GM12878 (cell line): ENCODE results near the gene TRIM3. TPM values are rescaled to one million over a fixed set of nuclear protein-coding genes. Genes with fewer than 3 reads are reported as not detected.

Experiments used
- ATAC-seq: fragments of 200-7000 bp; cut with Tn5 transposase; 3 replicates; pipeline ENCODE4 v1.9.1; 2020; ENCODE audit warnings: mild to moderate bottlenecking, moderate library complexity
- BruUV-seq: library from RNA; stranded (reverse); fragments of 400-500 nt; replicated peaks from 2 replicates; lab custom pipeline; 2021; lab: Mats Ljungman, UMichigan
- CTCF ChIA-PET: fragments of 300-600 bp; sonication (Branson Sonifier 250); formaldehyde crosslinking; extraction: SDS; loops from one replicate; lab custom pipeline; 2021; ENCODE audit warnings: inconsistent platforms; lab: Yijun Ruan, JAX
- POLR2A ChIA-PET: fragments of 350-600 bp; formaldehyde crosslinking; extraction: SDS; loops from one replicate; lab custom pipeline; 2021; ENCODE audit warnings: inconsistent platforms; lab: Charles Lee
- RAD21 ChIA-PET: fragments of 300-600 bp; sonication (Branson Sonifier 250); formaldehyde crosslinking; loops from one replicate; lab custom pipeline; 2023; ENCODE audit warnings: antibody characterized with exemption; ENCODE audit not compliant: unreplicated experiment; lab: Charles Lee
- SMC1A ChIA-PET: fragments of 300-600 bp; sonication (Branson Sonifier 250); formaldehyde crosslinking; loops from one replicate; lab custom pipeline; 2023; ENCODE audit not compliant: unreplicated experiment, uncharacterized antibody; lab: Charles Lee
- DNase-seq: peaks from one replicate; pipeline ENCODE4 v3.0.0-alpha.2; 2011; ENCODE audit warnings: low read depth, low spot score
- FAIRE-seq: peaks from 3 replicates; lab custom pipeline; 2011; peaks lifted over from hg19 to GRCh38; lab: Jason Lieb, UNC
- H2AFZ ChIP-seq: 2 replicates; pipeline ENCODE4 v1.6.0; 2011; ENCODE audit warnings: low read depth, low read length, control low read depth; ENCODE audit not compliant: control insufficient read depth
- H3K27ac ChIP-seq: 2 replicates; pipeline ENCODE4 v1.5.1; 2011; ENCODE audit warnings: control low read depth; ENCODE audit not compliant: control insufficient read depth, insufficient read depth
- H3K27me3 ChIP-seq, 2 experiments: replicated peaks in 1 of 2; 2 replicates each; pipeline versions ENCODE4 v1.6.0 to v1.6.1; 2011; ENCODE audit warnings: low read length in 1 of 2; ENCODE audit not compliant: control insufficient read depth in 2 of 2, insufficient read depth in 2 of 2
- H3K36me3 ChIP-seq, 2 experiments: 2 replicates each; pipeline ENCODE4 v1.5.1; 2011; ENCODE audit warnings: low read length in 1 of 2; ENCODE audit not compliant: control insufficient read depth in 2 of 2, insufficient read depth in 2 of 2
- H3K4me1 ChIP-seq: 2 replicates; pipeline ENCODE4 v1.6.1; 2011; ENCODE audit warnings: mild to moderate bottlenecking, low read length, moderate library complexity, mixed read lengths; ENCODE audit not compliant: control insufficient read depth, insufficient read depth
- H3K4me2 ChIP-seq: 2 replicates; pipeline ENCODE4 v1.6.0; 2011; ENCODE audit warnings: control low read depth; ENCODE audit not compliant: control insufficient read depth, insufficient read depth
- H3K4me3 ChIP-seq: fragments of 200-600 bp; sonication (generic); 2 replicates; pipeline ENCODE4 v1.5.1; 2016
- H3K79me2 ChIP-seq: 2 replicates; pipeline ENCODE4 v1.6.0; 2011; ENCODE audit warnings: low read length; ENCODE audit not compliant: control insufficient read depth, insufficient read depth
- H3K9ac ChIP-seq: 2 replicates; pipeline ENCODE4 v1.8.0; 2011; ENCODE audit warnings: low read length, control low read depth, mixed read lengths; ENCODE audit not compliant: control insufficient read depth, insufficient read depth
- H3K9me3 ChIP-seq: replicated peaks from 3 replicates; pipeline ENCODE4 v1.5.1; 2011; ENCODE audit warnings: mild to moderate bottlenecking, low read length; ENCODE audit not compliant: control insufficient read depth, insufficient read depth
- H4K20me1 ChIP-seq: 2 replicates; pipeline ENCODE4 v1.6.0; 2011; ENCODE audit not compliant: control insufficient read depth, insufficient read depth
- ASH2L ChIP-seq: fragments of 300-600, 200-600 bp; sonication (generic); IDR thresholded peaks from 2 replicates; pipeline ENCODE4 v1.6.1; 2017; ENCODE audit warnings: low read depth, mild to moderate bottlenecking, borderline replicate concordance
- BRCA1 ChIP-seq: IDR thresholded peaks from 2 replicates; pipeline ENCODE4 v1.6.1; 2011; ENCODE audit warnings: low read depth, low read length, improper control_type of control experiment
- CBX5 ChIP-seq: sonication (generic); IDR thresholded peaks from 2 replicates; pipeline ENCODE4 v1.6.1; 2016; ENCODE audit warnings: low read depth, moderate library complexity, mild to moderate bottlenecking, inconsistent platforms
- EP300 ChIP-seq, 2 experiments: fragments of 150-350 bp in 1 of 2; IDR thresholded peaks; 2 replicates each; pipeline ENCODE4 v1.6.1; 2011 to 2012; ENCODE audit warnings: low read depth in 2 of 2, low read length in 2 of 2, borderline replicate concordance in 1 of 2, improper control_type of control experiment in 1 of 2, inconsistent platforms in 1 of 2; ENCODE audit not compliant: control insufficient read depth in 1 of 2
- HCFC1 ChIP-seq: fragments of 150-350 bp; IDR thresholded peaks from 2 replicates; pipeline ENCODE4 v1.6.1; 2014; ENCODE audit warnings: low read length
- IKZF2 ChIP-seq, 2 experiments: fragments of 450-650 bp; IDR thresholded peaks; 2 replicates each; pipeline ENCODE4 v1.6.1; 2017; ENCODE audit warnings: mild to moderate bottlenecking in 2 of 2, moderate library complexity in 2 of 2
- IRF4 ChIP-seq: IDR thresholded peaks from 2 replicates; pipeline ENCODE4 v1.6.1; 2011; ENCODE audit warnings: low read depth, low read length
- IRF5 ChIP-seq: fragments of 450-650 bp; IDR thresholded peaks from 2 replicates; pipeline ENCODE4 v1.6.1; 2017; ENCODE audit warnings: borderline replicate concordance
- JUND ChIP-seq: IDR thresholded peaks from 2 replicates; pipeline ENCODE4 v1.6.1; 2012; ENCODE audit warnings: low read depth, mild to moderate bottlenecking, low read length, improper control_type of control experiment, moderate library complexity
- POLR2A ChIP-seq: IDR thresholded peaks from 2 replicates; pipeline ENCODE4 v1.6.1; 2011; ENCODE audit warnings: low read depth, mild to moderate bottlenecking, low read length
- RB1 ChIP-seq: fragments of 450-650 bp; formaldehyde crosslinking; IDR thresholded peaks from 2 replicates; pipeline ENCODE4 v1.6.1; 2017; ENCODE audit warnings: mild to moderate bottlenecking, borderline replicate concordance
- RFX5 ChIP-seq: IDR thresholded peaks from 2 replicates; pipeline ENCODE4 v1.6.1; 2011; ENCODE audit warnings: low read depth, low read length, improper control_type of control experiment
- SREBF2 ChIP-seq: IDR thresholded peaks from 2 replicates; pipeline ENCODE4 v1.6.1; 2012; ENCODE audit warnings: mild to moderate bottlenecking, low read length
- TCF12 ChIP-seq: IDR thresholded peaks from 2 replicates; pipeline ENCODE4 v1.6.1; 2011; ENCODE audit warnings: low read depth, mild to moderate bottlenecking, low read length
- USF2 ChIP-seq: IDR thresholded peaks from 2 replicates; pipeline ENCODE4 v1.6.1; 2011; ENCODE audit warnings: low read depth, low read length, improper control_type of control experiment, borderline replicate concordance
- WGBS: methylation state at CpG from one replicate; pipeline ENCODE4 v1.1.6; 2016; ENCODE audit warnings: low lambda C conversion rate; ENCODE audit not compliant: insufficient replicate concordance, insufficient coverage; ENCODE audit errors: missing lambda C conversion rate; 5-methylcytosine and 5-hydroxymethylcytosine counted together
- in situ Hi-C: fragments of 300-500 bp; cut with MboI; formaldehyde crosslinking; loops from 9 replicates; pipeline ENCODE4 v1.14.3; 2018; ENCODE audit warnings: mixed read lengths
- intact Hi-C: fragments of 100-400 bp; cut with micrococcal nuclease; formaldehyde crosslinking; loops from one replicate; pipeline ENCODE4 v1.14.2; 2022; ENCODE audit not compliant: unreplicated experiment
- polyA plus RNA-seq, 11 experiments: library from polyadenylated mRNA; depleted of rRNA in 4 of 11; unstranded in 6 of 11; stranded (reverse) in 5 of 11; fragments of >200 nt; fragmentation: Nextera tagmentation in 4 of 11; fragmentation: Illumina TruSeq in 1 of 11; extraction: Ambion mirVana in 4 of 11; extraction: Trizol in 1 of 11; gene quantifications; 1 replicate in 1 of 11; 2 replicates in 10 of 11; pipeline versions ENCODE4 v1.2.1 to v1.2.3, GENCODE V29; 2011 to 2016; ENCODE audit warnings: inconsistent platforms in 2 of 11, missing spikeins in 2 of 11, low read depth in 1 of 11
- total RNA-seq, 4 experiments: library from RNA; depleted of rRNA in 3 of 4; stranded (reverse); fragments of >200 nt in 3 of 4; fragmentation: Illumina TruSeq in 1 of 4; extraction: Trizol in 1 of 4; gene quantifications; 2 replicates each; pipeline versions ENCODE4 v1.2.1 to v1.2.3, GENCODE V29; 2013 to 2021
- TF ChIP-seq, protein P1 (sequence below): IDR thresholded peaks from 2 replicates; pipeline ENCODE4 v1.6.1; 2011; ENCODE audit warnings: borderline replicate concordance, low read depth, mild to moderate bottlenecking, moderate library complexity, mixed read lengths, low read length; ENCODE audit not compliant: insufficient read depth; ENCODE audit errors: extremely low read length
- TF ChIP-seq, protein P2 (sequence below): fragments of 150-350 bp; IDR thresholded peaks from 2 replicates; pipeline ENCODE4 v1.6.1; 2016; ENCODE audit warnings: low read depth, low read length

The TRIM3 gene
- total and polyA plus RNA-seq, 10 of the 15 experiments (the other 5 are each of a cell fraction or from before 2014, with no cell fraction given): 0.34 to 11.8 (median 4.8) TPM

GRCh38 chr11:6475936-6476335 lies 2.2 kb upstream of the TRIM3 start:
- peaks cover 15% of the 10 kb centered on the region for H3K79me2 ChIP-seq
- intact Hi-C loops (no loop called here), in situ Hi-C loops (no loop called here)
- no peak for ATAC-seq
- peaks cover 14% of the 10 kb centered on the region for H3K4me1 ChIP-seq
- 90% methylated on average over 5 of the region's 5 CpGs for WGBS
- H3K36me3 ChIP-seq: peaks cover 1 to 13% of the 10 kb centered on the region in 2 experiments; a peak in 3 of 4 replicates
- SMC1A ChIA-PET: interaction anchor here (0.6 to 2.4 kb wide), 4 partner anchors 8 to 97 kb away, joined by 3 to 8 read pairs (median 4); no protein-coding TSS in a partner anchor
- H3K27ac ChIP-seq: no peak overlapping the region
- no peaks in the 10 kb centered on the region for H4K20me1 ChIP-seq
- H3K9me3 ChIP-seq: no peaks in the 10 kb centered on the region
- FAIRE-seq: no peak
- TF ChIP-seq CBX5: no peak
- TF ChIP-seq TCF12: no peak
- no peak for TF ChIP-seq BRCA1
- no peak for TF ChIP-seq IKZF2 (IDR thresholded peaks at IDR 0.05)
- no peak for TF ChIP-seq JUND
- TF ChIP-seq IRF4: no peak
- no peak for TF ChIP-seq RB1
- TF ChIP-seq HCFC1: no peak
- TF ChIP-seq, protein P1, sequence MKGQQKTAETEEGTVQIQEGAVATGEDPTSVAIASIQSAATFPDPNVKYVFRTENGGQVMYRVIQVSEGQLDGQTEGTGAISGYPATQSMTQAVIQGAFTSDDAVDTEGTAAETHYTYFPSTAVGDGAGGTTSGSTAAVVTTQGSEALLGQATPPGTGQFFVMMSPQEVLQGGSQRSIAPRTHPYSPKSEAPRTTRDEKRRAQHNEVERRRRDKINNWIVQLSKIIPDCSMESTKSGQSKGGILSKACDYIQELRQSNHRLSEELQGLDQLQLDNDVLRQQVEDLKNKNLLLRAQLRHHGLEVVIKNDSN: no peak
- TF ChIP-seq, protein P2, sequence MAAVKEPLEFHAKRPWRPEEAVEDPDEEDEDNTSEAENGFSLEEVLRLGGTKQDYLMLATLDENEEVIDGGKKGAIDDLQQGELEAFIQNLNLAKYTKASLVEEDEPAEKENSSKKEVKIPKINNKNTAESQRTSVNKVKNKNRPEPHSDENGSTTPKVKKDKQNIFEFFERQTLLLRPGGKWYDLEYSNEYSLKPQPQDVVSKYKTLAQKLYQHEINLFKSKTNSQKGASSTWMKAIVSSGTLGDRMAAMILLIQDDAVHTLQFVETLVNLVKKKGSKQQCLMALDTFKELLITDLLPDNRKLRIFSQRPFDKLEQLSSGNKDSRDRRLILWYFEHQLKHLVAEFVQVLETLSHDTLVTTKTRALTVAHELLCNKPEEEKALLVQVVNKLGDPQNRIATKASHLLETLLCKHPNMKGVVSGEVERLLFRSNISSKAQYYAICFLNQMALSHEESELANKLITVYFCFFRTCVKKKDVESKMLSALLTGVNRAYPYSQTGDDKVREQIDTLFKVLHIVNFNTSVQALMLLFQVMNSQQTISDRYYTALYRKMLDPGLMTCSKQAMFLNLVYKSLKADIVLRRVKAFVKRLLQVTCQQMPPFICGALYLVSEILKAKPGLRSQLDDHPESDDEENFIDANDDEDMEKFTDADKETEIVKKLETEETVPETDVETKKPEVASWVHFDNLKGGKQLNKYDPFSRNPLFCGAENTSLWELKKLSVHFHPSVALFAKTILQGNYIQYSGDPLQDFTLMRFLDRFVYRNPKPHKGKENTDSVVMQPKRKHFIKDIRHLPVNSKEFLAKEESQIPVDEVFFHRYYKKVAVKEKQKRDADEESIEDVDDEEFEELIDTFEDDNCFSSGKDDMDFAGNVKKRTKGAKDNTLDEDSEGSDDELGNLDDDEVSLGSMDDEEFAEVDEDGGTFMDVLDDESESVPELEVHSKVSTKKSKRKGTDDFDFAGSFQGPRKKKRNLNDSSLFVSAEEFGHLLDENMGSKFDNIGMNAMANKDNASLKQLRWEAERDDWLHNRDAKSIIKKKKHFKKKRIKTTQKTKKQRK: no peak
- no peak for TF ChIP-seq RFX5
- no peak for TF ChIP-seq USF2
- no peak for TF ChIP-seq SREBF2
- no peak for TF ChIP-seq ASH2L
- TF ChIP-seq IRF5: no peak
- no peak for TF ChIP-seq POLR2A
- TF ChIP-seq EP300 (IDR thresholded peaks at IDR 0.05; ENCODE audit: borderline replicate concordance in 1 of 2, control insufficient read depth in 1 of 2, low read depth in 2 of 2, low read length in 2 of 2): no peak
- TF ChIP-seq, all 136 proteins: peak for 0
- POLR2A ChIA-PET: no interaction called here
- H3K27me3 ChIP-seq: no peaks in the 10 kb centered on the region
- H3K4me2 ChIP-seq: no peak overlapping the region
- H3K4me3 ChIP-seq: no peak overlapping the region
- RAD21 ChIA-PET: no interaction called here
- CTCF ChIA-PET: interaction anchor here (0.8 to 2.2 kb wide), 6 partner anchors 9 to 271 kb away, joined by 3 to 8 read pairs (median 3); no protein-coding TSS in a partner anchor
- BruUV-seq: no TSS peak
- no peak overlapping the region for H3K9ac ChIP-seq
- H2AFZ ChIP-seq: no peak overlapping the region
- no peak for DNase-seq
